Measurements from ENCODE around the gene C12orf43.

GRCh38 chr12:120994059-120994458 lies 22.2 kb downstream of the C12orf43 start:
- TF ChIP-seq ZFP30 (CRISPR knock-in tag; IDR thresholded peaks at IDR 0.05) (no peak), ARNTL (CRISPR knock-in tag; IDR thresholded peaks at IDR 0.05; ENCODE audit: borderline replicate concordance, low read depth) (no peak), PATZ1 (CRISPR knock-in tag; IDR thresholded peaks at IDR 0.05; ENCODE audit: borderline replicate concordance) (no peak)

Data from SK-N-SH treated with all-trans-retinoic acid at 6 μM for 48 hours (cell line).